Thoracic aorta (tissue), 2 donors: Measurements from ENCODE around the gene IGSF21. TPM values are rescaled to one million over a fixed set of nuclear protein-coding genes. Genes with fewer than 3 reads are reported as not detected.

Experiments
- ATAC-seq: fragments of 150-250 bp; one replicate; pipeline ENCODE4 v1.8.0; 2017; ENCODE audit warnings: low read depth; ENCODE audit not compliant: insufficient number of reproducible peaks, low FRiP score
- DNase-seq: peaks from one replicate; pipeline ENCODE4 v3.0.0-alpha.2; 2020; ENCODE audit warnings: low spot score
- H3K27ac ChIP-seq, 2 donors: fragments of 200-600 bp; sonication (generic); 1 replicate in 1 of 2; 2 replicates in 1 of 2; pipeline ENCODE4 v1.5.1; 2016; ENCODE audit warnings: mild to moderate bottlenecking in 2 of 2, moderate library complexity in 2 of 2
- H3K27me3 ChIP-seq: fragments of 200-600 bp; sonication (generic); replicated peaks from 2 replicates; pipeline ENCODE4 v1.6.0; 2016; ENCODE audit warnings: mild to moderate bottlenecking; ENCODE audit not compliant: insufficient read depth
- H3K36me3 ChIP-seq: fragments of 200-600 bp; sonication (generic); one replicate; pipeline ENCODE4 v1.5.1; 2016
- H3K4me1 ChIP-seq, 2 donors: fragments of 200-600 bp; sonication (generic); 1 replicate in 1 of 2; 2 replicates in 1 of 2; pipeline versions ENCODE4 v1.5.1 to v1.6.0; 2016; ENCODE audit warnings: low read depth in 2 of 2, mild to moderate bottlenecking in 1 of 2; ENCODE audit not compliant: control insufficient read depth in 1 of 2
- H3K4me3 ChIP-seq: fragments of 200-600 bp; sonication (generic); 2 replicates; pipeline ENCODE4 v1.5.1; 2016; ENCODE audit warnings: mild to moderate bottlenecking
- H3K9me3 ChIP-seq: fragments of 200-600 bp; sonication (generic); 2 replicates; pipeline ENCODE4 v1.5.1; 2016
- CTCF ChIP-seq: fragments of 200-600 bp; sonication (generic); IDR thresholded peaks from one replicate; pipeline ENCODE4 v1.5.1; 2019; ENCODE audit warnings: antibody characterized with exemption
- total RNA-seq, 2 donors: library from RNA; depleted of rRNA; stranded (reverse); fragments of >200 nt; gene quantifications; one replicate each; pipeline versions ENCODE4 v1.1.0 to v1.2.3, GENCODE V29; 2016

The IGSF21 gene
- total RNA-seq, 2 donors from 2014 or later, result 5.0 to 10.9 TPM

GRCh38 chr1:18119289-18119688 lies 11.7 kb downstream of the IGSF21 start:
- H3K27me3 ChIP-seq, result no peaks in the 10 kb centered on the region
- no peak for ATAC-seq

GRCh38 chr1:18119771-18120377 lies 12.3 kb downstream of the IGSF21 start:
- H3K4me1 ChIP-seq, result no peaks in the 10 kb centered on the region
- H3K36me3 ChIP-seq, result no peaks in the 10 kb centered on the region
- no peak overlapping the region for H3K27ac ChIP-seq
- TF ChIP-seq CTCF, result no peak
- no peaks in the 10 kb centered on the region for H3K9me3 ChIP-seq
- H3K4me3 ChIP-seq, result no peak overlapping the region
- DNase-seq (no peak), ATAC-seq (no peak)
- no peaks in the 10 kb centered on the region for H3K27me3 ChIP-seq

More at GRCh38 chr1:18119289-18119688, 11.7 kb downstream of the IGSF21 start:
- no peak for DNase-seq
- TF ChIP-seq CTCF, result no peak
- Histone ChIP-seq H3K9me3 (no peaks in the 10 kb centered on the region), H3K4me3 (no peak overlapping the region), H3K36me3 (no peaks in the 10 kb centered on the region), H3K27ac (no peak overlapping the region), H3K4me1 (no peaks in the 10 kb centered on the region)

- Histone ChIP-seq H3K4me1 (no peaks in the 10 kb centered on the region), H3K27me3 (no peaks in the 10 kb centered on the region), H3K4me3 (no peak overlapping the region), H3K27ac (no peak overlapping the region), H3K9me3 (no peaks in the 10 kb centered on the region), H3K36me3 (no peaks in the 10 kb centered on the region)
- no peak for TF ChIP-seq CTCF
- ATAC-seq, result no peak
- DNase-seq, result no peak
These were observed 13.0 kb downstream of the IGSF21 start for GRCh38 chr1:18120638-18121037.

GRCh38 chr1:18121072-18121820 lies 13.6 kb downstream of the IGSF21 start:
- Histone ChIP-seq H3K27ac (no peak overlapping the region), H3K4me3 (no peak overlapping the region), H3K27me3 (no peaks in the 10 kb centered on the region), H3K9me3 (no peaks in the 10 kb centered on the region), H3K36me3 (no peaks in the 10 kb centered on the region), H3K4me1 (no peaks in the 10 kb centered on the region)
- no peak for ATAC-seq
- no peak for DNase-seq
- TF ChIP-seq CTCF, result no peak

GRCh38 chr1:18123467-18123992 lies 15.9 kb downstream of the IGSF21 start:
- ATAC-seq, result no peak
- Histone ChIP-seq H3K4me3 (no peak overlapping the region), H3K4me1 (no peaks in the 10 kb centered on the region), H3K27me3 (no peaks in the 10 kb centered on the region), H3K36me3 (no peaks in the 10 kb centered on the region), H3K27ac (no peak overlapping the region), H3K9me3 (no peaks in the 10 kb centered on the region)
- no peak for DNase-seq
- no peak for TF ChIP-seq CTCF
